ENCODE results near the gene TRANK1. TPM values are rescaled to one million over a fixed set of nuclear protein-coding genes. Genes with fewer than 3 reads are reported as not detected.

The TRANK1 gene
- total and polyA plus RNA-seq, 8 donors: 1.7 to 14.6 (median 3.4) TPM

DNA sequence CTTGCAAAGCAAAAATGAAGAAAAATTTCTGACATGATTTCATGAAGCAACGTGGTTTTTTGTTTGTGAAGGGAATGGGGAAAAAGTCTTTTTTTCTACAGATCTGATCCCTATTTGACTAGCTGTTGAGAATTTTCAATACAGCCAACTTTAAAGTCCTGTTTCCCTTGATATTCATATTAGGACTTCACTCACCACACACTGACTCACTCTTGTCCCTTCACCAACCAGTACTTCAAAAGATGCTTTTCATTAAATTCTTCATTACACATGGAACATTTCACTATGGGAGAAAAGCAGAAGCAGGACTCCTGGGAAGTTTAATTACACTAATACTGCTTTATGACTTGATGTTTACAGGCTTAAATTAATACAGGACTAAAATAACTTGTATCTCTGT is 16.6 kb downstream of the TRANK1 start:
- intact Hi-C loops (cut with DNase I): no loop called here
- Histone ChIP-seq H3K36me3 (no peaks in the 10 kb centered on the region), H3K27me3 (no peaks in the 10 kb centered on the region), H3K9me3 (no peaks in the 10 kb centered on the region), H3K4me3 (no peak overlapping the region), H3K27ac (no peak overlapping the region), H3K4me1 (no peaks in the 10 kb centered on the region)
- WGBS, 2 donors: 90 to 97% methylated on average over 1 of the region's 1 CpG
- no peak for ATAC-seq
- TF ChIP-seq, protein P1, sequence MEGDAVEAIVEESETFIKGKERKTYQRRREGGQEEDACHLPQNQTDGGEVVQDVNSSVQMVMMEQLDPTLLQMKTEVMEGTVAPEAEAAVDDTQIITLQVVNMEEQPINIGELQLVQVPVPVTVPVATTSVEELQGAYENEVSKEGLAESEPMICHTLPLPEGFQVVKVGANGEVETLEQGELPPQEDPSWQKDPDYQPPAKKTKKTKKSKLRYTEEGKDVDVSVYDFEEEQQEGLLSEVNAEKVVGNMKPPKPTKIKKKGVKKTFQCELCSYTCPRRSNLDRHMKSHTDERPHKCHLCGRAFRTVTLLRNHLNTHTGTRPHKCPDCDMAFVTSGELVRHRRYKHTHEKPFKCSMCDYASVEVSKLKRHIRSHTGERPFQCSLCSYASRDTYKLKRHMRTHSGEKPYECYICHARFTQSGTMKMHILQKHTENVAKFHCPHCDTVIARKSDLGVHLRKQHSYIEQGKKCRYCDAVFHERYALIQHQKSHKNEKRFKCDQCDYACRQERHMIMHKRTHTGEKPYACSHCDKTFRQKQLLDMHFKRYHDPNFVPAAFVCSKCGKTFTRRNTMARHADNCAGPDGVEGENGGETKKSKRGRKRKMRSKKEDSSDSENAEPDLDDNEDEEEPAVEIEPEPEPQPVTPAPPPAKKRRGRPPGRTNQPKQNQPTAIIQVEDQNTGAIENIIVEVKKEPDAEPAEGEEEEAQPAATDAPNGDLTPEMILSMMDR (IDR thresholded peaks at IDR 0.05): no peak
- no peak for FAIRE-seq
- no peak for DNase-seq

DNA sequence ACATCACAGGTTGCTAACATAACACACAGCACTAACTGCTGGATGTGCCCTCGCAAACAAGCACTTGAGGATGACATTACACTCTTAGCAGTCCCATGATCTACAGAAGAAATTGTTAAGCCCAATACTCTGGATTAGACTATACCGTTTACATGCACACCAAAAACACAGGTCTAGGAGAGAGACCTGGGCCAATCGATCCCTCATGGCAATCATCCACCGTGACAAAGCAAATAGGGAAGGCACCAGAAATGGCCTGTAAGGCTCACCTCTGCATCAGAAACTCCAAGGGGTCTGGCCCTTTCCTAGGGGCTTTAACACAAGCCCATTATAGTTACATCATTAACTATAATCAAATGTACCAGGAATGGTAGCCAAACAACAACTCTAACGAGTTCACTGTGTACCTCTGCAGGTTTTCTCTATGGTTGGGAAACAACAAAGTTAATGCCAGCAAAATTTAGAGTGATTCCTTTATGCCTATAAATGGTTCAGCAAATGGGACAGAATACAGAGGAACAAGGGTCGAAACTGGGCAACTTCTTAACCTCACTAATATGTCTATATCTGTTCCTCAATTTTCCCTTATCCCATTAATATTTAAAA is 18.5 kb downstream of the TRANK1 start:
- 71 to 91% methylated on average over 6 of the region's 6 CpGs for WGBS, 2 donors
- peaks cover 0 to 3% (median 0%) of the 10 kb centered on the region in 3 donors for H3K4me1 ChIP-seq
- H3K9me3 ChIP-seq: no peaks in the 10 kb centered on the region
- H3K27ac ChIP-seq: no peak overlapping the region
- intact Hi-C loops (cut with DNase I): no loop called here
- FAIRE-seq (no peak), DNase-seq (no peak), ATAC-seq (no peak)
- H3K27me3 ChIP-seq: no peaks in the 10 kb centered on the region
- H3K4me3 ChIP-seq: no peak overlapping the region
- H3K36me3 ChIP-seq: no peaks in the 10 kb centered on the region
- TF ChIP-seq, protein P1 (IDR thresholded peaks at IDR 0.05): no peak

DNA sequence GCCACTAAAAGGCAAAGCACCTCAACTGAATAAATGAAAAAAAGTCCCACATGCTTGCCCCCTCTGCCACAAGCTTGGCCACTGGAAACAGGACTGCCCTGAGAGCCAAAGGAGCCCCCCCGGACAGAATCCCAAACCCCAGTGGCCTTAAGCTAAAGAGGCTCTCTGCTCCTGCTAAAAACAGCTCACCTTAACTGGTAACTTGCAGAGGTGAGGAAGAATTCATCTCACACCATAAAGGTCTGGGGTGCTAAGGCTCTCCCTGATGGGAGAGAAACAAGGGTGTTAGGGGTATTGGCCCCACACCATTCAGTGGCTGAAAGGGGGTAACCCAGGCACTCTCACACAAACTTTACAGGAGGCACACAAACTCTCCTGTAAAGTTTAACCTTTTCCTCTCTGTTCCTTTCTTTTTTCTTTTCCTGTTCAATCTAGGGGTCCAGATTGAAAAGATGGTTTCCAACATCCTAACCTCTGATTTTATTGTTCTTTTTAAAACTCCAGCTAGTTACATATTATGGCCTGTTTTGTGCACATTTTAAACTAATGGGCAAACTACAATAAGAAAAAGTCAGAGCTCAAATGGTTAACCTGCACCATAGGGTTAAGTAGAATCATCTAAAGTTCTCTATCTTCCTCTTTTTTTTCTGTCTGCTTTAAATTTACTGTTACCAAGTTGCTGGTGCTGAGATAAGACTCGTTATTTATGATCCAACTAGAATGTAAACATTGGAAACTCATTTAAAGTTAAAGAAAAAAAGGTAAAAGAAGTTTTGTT is 19.9 kb downstream of the TRANK1 start:
- Histone ChIP-seq H3K9me3 (no peaks in the 10 kb centered on the region), H3K27me3 (no peaks in the 10 kb centered on the region), H3K4me3 (no peak overlapping the region), H3K27ac (no peak overlapping the region), H3K36me3 (no peaks in the 10 kb centered on the region), H3K4me1 (peaks cover 0 to 7% (median under 1%) of the 10 kb centered on the region in 3 donors)
- FAIRE-seq: no peak
- DNase-seq: no peak
- WGBS, 2 donors: 48 to 57% methylated on average over 2 of the region's 2 CpGs
- intact Hi-C loops (cut with DNase I): no loop called here
- TF ChIP-seq, protein P1 (IDR thresholded peaks at IDR 0.05): no peak
- ATAC-seq: no peak

DNA sequence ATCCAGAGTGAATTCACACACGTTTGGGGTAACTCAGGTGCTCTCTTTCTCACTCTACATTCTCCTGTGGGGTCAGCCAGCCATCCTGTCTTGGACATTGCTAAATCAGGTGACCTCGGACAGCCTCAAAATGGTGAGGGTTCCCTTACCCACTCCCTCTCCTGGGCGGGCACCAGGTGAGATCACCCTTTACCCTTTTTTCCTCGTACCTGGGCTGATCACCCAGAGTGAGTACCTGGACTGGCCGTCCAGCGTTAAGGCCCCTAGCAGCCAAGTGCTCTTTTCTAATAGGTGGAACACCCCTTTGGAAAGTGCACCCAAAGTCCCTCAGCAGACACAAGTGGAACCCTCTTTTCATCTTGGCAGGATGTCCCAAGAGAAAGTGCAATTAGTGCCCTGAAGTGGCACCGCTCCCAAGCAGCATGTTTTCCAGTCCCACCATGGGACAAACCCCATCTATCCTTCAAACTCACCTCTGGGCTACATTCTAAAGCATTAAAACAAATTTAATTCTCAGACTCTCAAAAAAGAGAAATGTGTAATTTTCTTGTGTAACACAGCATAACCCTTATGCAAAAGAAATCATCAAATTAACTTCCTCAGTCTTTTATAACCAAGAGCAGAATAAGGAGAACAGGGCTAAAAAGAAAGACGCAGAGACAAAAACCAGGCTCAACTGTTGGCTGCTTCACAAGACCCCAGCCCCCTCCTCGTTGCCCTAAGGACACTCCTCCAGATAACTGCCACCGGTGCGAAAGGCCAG is 20.7 kb downstream of the TRANK1 start:
- FAIRE-seq (no peak), ATAC-seq (no peak), DNase-seq (no peak)
- H3K36me3 ChIP-seq: no peaks in the 10 kb centered on the region
- no peak overlapping the region for H3K27ac ChIP-seq
- no peaks in the 10 kb centered on the region for H3K27me3 ChIP-seq
- WGBS, 2 donors: 75 to 78% methylated on average over 11 of the region's 11 CpGs
- intact Hi-C loops (cut with DNase I): no loop called here
- H3K4me1 ChIP-seq: peaks cover under 1 to 14% (median 9%) of the 10 kb centered on the region in 3 donors
- TF ChIP-seq, protein P1 (IDR thresholded peaks at IDR 0.05): no peak
- H3K9me3 ChIP-seq: no peaks in the 10 kb centered on the region
- H3K4me3 ChIP-seq: no peak overlapping the region
